DLD1 (cell line): ENCODE data around the gene FAM180A.
"Not testable (repeated sequence)": the region's sequence is repeated elsewhere in the genome, so short reads cannot be mapped to it uniquely, and the experiment has no call there.

Experiments
- in situ Hi-C: cut with HindIII; loops from 2 replicates; pipeline ENCODE4 v1.10.0; 2017; ENCODE audit warnings: low sequenced_read_pairs

Gene FAM180A

GRCh38 chr7:135742371-135742770, 6.2 kb downstream of the FAM180A start:
- in situ Hi-C loops: no loop called here

DNA sequence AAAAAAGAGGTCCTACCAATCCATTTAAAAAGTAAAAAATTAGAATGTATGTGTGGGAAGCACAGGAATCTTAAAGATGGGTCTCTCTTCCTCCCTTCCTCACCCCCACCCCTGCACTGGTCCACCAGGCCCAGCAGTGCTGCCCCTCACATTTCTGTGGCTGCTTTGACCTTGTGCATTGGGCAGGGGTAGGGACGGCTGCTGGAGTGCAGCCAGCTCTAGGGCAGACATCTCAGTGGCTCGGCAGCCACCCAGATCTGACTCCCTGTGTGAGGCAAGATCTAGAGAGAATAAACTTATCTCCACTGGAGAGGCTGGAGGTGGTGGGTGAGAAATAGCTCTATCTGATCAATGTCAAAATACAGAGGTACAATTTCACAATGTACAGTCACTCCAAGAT, 6.7 kb downstream of the FAM180A start:
- in situ Hi-C loops: no loop called here

DNA sequence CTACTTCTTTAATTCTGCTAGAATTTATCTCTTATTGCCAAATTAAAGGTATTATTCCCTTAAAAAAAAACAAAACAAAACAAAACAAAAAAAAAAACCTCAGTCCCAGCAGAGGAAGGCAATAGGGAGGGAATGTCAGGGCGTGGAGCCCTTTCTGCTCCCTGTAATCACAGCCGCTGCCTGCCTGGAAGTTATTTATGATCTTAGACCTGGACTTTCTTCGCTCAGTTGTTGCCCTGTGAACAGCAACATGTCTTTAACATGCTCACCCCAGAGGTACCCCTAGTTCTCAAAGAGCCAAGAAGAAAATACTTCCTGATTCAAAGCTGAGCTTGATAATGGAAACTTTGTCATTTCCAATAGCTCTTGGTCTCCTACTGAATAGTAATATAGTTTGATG, 7.7 kb downstream of the FAM180A start:
- in situ Hi-C loops: no loop called here

DNA sequence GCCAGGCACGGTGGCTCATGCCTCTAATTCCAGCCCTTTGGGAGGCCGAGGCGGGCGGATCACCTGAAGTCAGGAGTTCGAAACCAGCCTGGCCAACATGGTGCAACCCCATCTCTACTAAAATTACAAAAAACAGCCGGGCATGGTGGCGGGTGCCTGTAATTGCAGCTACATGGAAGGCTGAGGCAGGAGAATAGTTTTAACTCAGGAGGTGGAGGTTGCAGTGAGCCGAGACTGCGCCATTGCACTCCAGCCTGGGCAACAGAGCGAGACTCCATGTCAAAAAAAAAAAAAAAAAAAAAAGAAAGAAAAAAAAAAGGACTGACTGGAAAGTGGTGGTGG, 11.3 kb downstream of the FAM180A start:
- in situ Hi-C loops: not testable (repeated sequence)

DNA sequence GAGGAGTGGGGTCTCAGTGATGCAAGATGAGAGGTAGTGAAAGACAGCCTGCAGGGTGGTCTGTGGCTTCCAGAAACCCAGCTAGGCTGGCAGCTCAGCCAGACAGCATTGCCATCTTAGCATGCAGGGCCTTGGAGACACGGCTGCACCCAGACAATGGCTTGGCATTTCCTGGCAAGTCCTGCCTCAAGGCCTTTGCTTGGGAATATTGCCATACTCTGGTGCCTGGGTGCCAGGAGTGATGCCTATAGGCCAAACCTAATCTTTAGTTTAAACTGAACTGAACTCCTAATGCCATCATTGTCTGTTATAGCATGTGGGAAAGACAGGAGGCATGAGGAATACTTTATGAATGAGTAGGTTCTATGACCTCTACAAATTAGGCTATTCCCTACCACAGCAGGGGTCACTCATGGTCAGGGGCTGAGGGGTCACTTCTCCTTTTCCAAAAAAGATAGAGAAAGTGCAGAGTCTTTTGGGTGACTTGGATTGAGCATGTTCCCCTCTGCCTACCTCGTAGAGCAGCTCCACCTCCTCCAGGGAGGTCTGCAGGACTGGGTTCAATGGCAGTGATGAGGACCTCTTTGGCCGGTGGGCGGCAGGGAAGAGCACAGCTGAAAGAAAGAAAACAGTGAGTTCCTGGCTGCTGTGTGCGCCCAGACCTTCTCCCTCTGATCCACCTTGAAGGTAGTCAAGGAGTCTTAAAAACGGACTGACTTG, 11.9 kb downstream of the FAM180A start:
- in situ Hi-C loops: no loop called here

DNA sequence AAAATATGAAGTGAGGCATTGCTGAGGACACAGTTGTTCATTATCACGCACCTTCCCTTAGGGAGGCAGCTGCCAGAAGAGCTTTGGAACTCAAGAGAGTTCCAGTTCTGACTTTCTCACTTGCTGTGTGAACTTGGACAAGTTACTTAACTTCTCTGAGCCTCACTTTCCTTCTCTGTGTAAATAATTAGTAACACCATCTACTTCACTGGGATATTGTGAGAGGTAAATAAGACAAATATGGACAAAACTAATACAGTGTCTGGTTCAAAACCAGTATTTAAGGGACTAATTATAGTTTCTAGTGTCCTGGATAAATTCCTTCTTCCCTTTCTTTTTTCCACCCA, 14.3 kb downstream of the FAM180A start:
- in situ Hi-C loops: no loop called here

- in situ Hi-C loops: no loop called here
Measured at GRCh38 chr7:135733603-135734342, 14.8 kb downstream of the FAM180A start.

- in situ Hi-C loops: no loop called here
Measured at GRCh38 chr7:135731131-135731530, 17.5 kb downstream of the FAM180A start.

DNA sequence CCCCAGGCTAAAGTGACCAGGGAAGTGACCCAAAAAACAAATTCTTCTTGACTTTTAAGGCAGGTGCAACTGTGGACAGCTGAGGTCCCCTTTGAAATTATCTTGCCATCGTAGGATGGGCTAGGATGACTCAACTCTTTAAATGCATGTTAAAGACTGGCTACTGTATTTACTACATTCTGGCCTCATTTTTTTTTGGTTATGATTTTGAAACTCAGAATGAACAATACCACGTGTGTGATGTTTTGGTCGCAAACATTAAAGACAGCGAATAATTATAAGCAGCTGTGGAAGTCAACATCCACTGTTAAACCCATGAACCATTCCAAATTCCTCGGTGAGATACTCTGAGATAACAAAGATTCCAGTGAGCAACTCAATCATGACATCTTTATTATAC, 19.4 kb downstream of the FAM180A start:
- in situ Hi-C loops: no loop called here

DNA sequence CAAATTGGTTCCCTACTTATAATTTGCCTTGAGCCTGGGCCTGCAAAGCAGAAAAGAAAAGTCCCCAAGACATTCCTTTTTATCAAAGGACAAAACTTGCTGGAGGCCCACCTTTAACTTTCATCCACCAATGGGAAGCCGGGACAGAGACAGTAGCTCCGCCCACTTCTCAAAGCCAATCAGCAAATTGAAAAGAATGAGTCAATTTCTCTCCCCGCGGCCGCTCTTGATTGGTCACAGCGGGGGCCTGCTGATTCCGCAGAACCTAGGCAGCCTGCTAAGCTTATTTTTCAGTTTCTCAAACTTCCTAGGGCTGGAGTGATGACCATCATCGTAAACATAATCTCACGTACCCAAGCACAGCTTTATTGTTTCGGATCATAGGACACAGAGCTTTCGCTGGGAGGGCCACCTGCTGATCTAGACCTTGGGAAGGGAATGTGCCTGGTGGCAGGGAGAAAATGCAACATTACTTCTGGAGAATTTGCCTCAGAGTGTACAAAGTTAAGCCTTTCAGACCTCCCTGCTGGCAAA, 20.4 kb downstream of the FAM180A start, which contains the start of gene SLC13A4:
Gene SLC13A4, minus strand, starts transcription at position 51 of the 534 bp plus-strand sequence. CDS start 690 bp downstream, outside the sequence.
- in situ Hi-C loops: no loop called here

DNA sequence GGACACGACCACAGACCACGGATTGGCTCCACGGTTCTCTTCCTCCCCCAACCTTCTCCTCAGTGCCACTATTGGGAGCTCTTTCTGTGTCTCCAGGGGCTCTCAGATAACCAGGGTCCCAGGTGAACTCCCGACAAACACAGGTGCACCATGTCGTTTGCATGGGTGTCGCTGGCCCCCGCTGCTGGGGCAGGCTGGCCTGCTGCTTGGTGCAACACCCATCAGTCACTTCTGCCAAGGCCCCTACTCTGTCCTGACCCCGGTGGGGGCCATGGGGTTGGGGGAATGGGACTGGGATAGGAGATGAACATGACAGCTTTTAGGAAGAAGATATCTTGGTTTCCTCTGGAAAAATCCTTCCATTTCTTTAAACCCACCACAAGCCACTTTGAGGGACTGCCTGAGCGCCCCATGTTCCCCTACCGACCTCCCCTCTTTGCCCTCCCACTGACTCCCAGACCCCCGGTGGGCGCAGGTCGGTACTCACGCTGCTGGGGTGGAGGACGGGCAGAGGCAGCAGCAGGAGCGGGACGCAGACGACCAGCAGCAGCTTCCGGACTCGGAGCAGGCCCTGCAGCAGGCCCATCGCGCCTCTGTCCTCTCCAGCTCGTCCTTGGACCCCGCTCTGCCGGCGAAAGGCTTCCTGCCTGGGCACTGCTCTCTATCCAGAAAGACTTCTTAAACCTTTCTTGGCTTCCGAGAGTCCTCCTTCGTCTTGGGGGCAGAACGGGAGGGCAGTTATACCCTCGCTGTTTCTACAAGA, 21.5 kb downstream of the FAM180A start:
- in situ Hi-C loops: no loop called here

DNA sequence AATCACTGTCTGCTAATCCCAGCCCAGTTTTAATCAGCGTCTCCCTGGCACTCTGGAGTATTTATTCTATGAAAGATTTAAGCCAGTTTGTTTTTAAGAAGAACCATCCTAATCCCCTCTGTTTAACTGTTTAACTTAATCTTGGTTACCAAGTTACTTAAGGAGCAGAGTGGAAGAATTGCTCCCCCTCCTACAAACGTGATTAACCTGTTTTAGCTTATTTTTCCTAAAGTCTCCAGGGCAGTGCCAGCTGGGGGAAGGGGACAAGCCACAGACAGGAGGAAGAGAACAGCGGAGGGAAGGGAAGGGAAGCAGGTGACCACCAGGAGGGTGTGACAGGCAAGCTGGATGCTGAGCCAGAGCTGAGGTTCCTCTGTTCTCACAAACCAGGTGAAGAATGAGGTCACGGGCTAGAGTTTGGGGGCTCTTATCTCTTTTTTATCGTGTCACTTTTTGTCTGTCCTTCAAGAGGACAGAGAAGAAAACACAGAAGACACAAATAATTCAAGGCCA, 22.3 kb downstream of the FAM180A start:
- in situ Hi-C loops: no loop called here

DNA sequence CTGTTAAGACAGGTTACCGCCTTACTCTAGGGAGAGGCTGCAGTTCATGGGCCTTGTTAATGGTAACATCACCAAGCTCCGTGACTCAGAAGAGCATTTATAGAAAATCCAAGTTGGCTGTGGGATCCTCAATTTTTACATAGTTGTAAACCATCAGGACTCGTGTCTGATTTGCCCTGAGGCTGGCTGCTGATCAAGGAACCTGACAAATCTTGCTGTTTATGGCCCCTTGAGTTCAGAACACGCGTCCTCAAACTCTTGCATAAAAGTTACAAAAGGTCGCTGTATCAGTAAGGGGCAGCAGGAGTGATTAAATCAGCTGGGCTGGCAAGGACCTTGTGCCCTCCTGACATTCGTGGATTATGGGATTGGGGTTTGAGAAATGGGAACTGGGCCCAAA, 25.2 kb downstream of the FAM180A start:
- in situ Hi-C loops: no loop called here

DNA sequence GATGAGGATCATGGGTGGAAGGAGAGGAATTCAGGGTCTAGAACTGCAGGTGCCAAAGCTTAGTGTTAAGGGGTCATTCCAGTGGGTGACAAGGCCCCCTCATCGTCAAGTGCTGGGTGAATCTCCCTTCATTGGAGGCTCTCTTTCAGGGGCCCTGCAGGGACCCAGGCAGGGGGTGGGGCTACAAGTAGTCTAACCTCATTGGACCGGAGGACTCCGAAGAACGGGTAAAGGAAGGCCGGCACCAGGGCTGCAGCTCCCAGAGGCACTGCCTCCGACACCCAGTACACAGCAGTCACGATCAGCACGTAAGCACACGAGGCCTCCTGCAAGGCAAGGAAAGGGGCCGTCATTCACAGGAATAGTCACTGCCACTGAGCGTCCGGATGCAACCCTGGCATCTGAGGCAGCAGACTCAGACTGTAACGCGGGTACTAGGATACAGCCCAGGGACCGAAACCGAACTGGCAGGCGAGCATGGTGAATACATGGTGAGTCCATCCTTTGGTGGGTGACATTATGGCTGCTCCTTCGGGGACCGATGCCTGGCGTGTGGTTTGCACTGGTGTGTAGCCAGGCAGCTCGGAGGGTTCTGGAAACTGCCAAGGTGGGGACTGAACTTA, 27.3 kb downstream of the FAM180A start:
- in situ Hi-C loops: no loop called here

DNA sequence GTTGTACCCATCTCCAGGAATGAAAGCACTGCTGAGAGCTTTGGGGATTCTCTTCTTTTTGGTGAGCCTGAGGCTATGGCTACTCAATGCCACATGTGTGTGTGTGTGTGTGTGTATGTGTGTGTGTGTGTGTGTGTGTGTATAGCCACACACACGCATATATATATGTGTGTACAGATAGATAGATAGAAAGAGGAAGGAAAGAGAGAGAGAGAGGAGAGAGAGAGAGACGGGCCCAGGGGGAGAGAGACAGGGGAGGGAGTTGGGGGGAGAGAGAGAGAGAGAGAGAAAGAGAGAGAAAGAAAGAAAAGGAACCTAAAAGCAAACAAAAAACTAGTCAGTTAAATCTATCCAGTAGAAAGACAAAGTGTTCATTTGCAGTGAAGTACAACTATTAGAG, 28.9 kb downstream of the FAM180A start:
- in situ Hi-C loops: no loop called here

DNA sequence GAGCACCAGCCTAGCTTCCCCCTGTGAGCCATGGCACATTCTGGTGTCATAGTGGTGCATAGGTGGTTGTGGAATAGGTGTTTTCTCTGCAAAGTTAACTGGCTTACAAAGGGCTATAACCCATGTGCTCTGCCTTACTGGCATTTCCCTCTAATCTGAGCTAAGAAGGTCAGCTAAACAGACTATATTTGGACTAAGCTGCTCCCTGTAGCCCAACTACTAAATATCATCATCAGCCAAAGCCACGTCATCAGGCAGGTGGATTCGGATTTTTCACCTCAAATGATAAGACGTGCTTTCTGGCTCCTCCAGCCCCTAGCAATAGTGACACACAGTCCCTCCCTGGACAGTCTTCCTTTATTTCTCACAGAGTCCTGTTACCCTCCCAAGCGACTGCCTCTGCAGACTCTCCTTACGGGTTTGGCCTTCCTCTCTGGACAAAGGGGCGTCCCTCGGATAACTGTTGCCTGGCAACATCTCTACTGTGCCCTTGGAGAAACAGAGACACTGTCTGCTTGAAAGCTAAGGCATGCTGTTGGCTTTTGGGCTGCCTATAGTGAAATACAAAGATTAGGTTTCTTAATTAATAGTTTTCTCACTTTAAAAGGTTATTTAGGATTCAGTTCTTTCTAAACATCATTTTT, 29.7 kb downstream of the FAM180A start:
- in situ Hi-C loops: no loop called here

GRCh38 chr7:135718219-135718618, 30.4 kb downstream of the FAM180A start:
- in situ Hi-C loops: no loop called here

- in situ Hi-C loops: no loop called here
Measured at GRCh38 chr7:135717693-135718092, 30.9 kb downstream of the FAM180A start.

GRCh38 chr7:135716677-135717238, 31.9 kb downstream of the FAM180A start:
- in situ Hi-C loops: no loop called here

DNA sequence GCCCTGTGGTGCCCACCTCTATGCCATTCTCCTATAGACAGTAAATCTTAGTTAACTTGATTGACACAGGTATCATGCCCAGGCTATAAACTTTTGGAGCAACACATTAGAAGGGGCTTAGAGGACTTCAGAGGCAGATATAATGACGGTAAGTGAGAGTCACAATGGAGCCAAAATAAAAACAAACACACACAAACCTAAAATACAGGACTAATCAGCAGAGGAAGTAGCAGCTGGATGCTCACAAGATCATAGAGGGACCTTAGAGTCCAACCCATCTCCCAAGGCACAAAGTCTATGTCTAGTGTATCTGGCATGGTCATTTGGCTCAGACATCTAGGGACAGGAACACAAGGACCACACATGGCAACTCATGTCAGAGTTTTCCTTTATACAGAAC, 32.9 kb downstream of the FAM180A start:
- in situ Hi-C loops: no loop called here
